Common myeloid progenitor, CD34-positive (primary cell): ENCODE data around the gene BANP.

Experiments used
- CTCF ChIA-PET: fragments of 350-600 bp; sonication (Branson Sonifier 250); formaldehyde crosslinking; loops from one replicate; lab custom pipeline; 2021; ENCODE audit warnings: antibody characterized with exemption; lab: Charles Lee
- POLR2A ChIA-PET: fragments of 350-600 bp; sonication (Branson Sonifier 250); formaldehyde crosslinking; loops from one replicate; lab custom pipeline; 2021; ENCODE audit warnings: antibody characterized with exemption; lab: Charles Lee
- DNase-seq, 3 donors: peaks; one replicate each; pipeline versions ENCODE4 v3.0.0 to v3.0.0-alpha.2; 2013
- H3K27ac ChIP-seq, 2 experiments: 1 replicate in 1 of 2; 2 replicates in 1 of 2; pipeline ENCODE4 v1.7.0; 2013; ENCODE audit warnings: inconsistent platforms in 2 of 2, low read length in 2 of 2, mild to moderate bottlenecking in 2 of 2, low read depth in 1 of 2, moderate library complexity in 1 of 2; ENCODE audit not compliant: severe bottlenecking in 2 of 2, insufficient read depth in 1 of 2, poor library complexity in 1 of 2
- H3K27me3 ChIP-seq, 5 experiments: replicated peaks in 2 of 5; 1 replicate in 3 of 5; 2 replicates in 2 of 5; pipeline versions ENCODE4 v1.6.1 to v1.7.0; 2013; ENCODE audit warnings: low read length in 4 of 5, mild to moderate bottlenecking in 2 of 5, moderate library complexity in 2 of 5, inconsistent platforms in 1 of 5; ENCODE audit not compliant: insufficient read depth in 5 of 5, control insufficient read depth in 4 of 5
- H3K36me3 ChIP-seq, 4 experiments: 1 replicate in 2 of 4; 2 replicates in 2 of 4; pipeline versions ENCODE4 v1.6.1 to v1.7.0; 2013; ENCODE audit warnings: low read length in 3 of 4, control low read depth in 1 of 4, mild to moderate bottlenecking in 1 of 4; ENCODE audit not compliant: control insufficient read depth in 4 of 4, insufficient read depth in 4 of 4
- H3K4me1 ChIP-seq, 4 experiments: 1 replicate in 3 of 4; 2 replicates in 1 of 4; pipeline versions ENCODE4 v1.6.1 to v1.7.1; 2013; ENCODE audit warnings: low read length in 3 of 4, mild to moderate bottlenecking in 3 of 4, control low read depth in 1 of 4, inconsistent platforms in 1 of 4, moderate library complexity in 1 of 4; ENCODE audit not compliant: control insufficient read depth in 4 of 4, insufficient read depth in 4 of 4; ENCODE audit errors: control extremely low read depth in 1 of 4
- H3K4me3 ChIP-seq, 7 experiments: 1 replicate in 4 of 7; 2 replicates in 3 of 7; pipeline versions ENCODE4 v1.5.1 to v1.7.0; 2013; ENCODE audit warnings: mild to moderate bottlenecking in 7 of 7, low read length in 6 of 7, moderate library complexity in 6 of 7, inconsistent platforms in 2 of 7, low read depth in 2 of 7, control low read depth in 1 of 7; ENCODE audit not compliant: insufficient read depth in 4 of 7, control insufficient read depth in 1 of 7; ENCODE audit errors: extremely low read depth in 1 of 7
- H3K9me3 ChIP-seq, 5 experiments: 1 replicate in 4 of 5; 2 replicates in 1 of 5; pipeline versions ENCODE4 v1.6.1 to v1.7.1; 2013; ENCODE audit warnings: low read length in 4 of 5, mild to moderate bottlenecking in 2 of 5, inconsistent platforms in 1 of 5, low read depth in 1 of 5, moderate library complexity in 1 of 5; ENCODE audit not compliant: control insufficient read depth in 4 of 5, insufficient read depth in 2 of 5; ENCODE audit errors: control extremely low read depth in 1 of 5
- WGBS: methylation state at CpG from one replicate; pipeline ENCODE4 v1.1.5; 2013; ENCODE audit not compliant: insufficient coverage; 5-methylcytosine and 5-hydroxymethylcytosine counted together

BANP gene

GRCh38 chr16:88063211-88063773 lies 112.1 kb downstream of the BANP start:
- Histone ChIP-seq H3K27ac (no peak overlapping the region), H3K27me3 (no peaks in the 10 kb centered on the region), H3K9me3 (no peaks in the 10 kb centered on the region), H3K4me1 (no peaks in the 10 kb centered on the region), H3K4me3 (no peak overlapping the region), H3K36me3 (peaks cover 8 to 69% (median 31%) of the 10 kb centered on the region in 4 experiments)
- WGBS: 97% methylated on average over 14 of the region's 16 CpGs
- CTCF ChIA-PET: no interaction called here
- POLR2A ChIA-PET: no interaction called here
- peak in 1 of 3 donors; percentile 4 for DNase-seq

- Histone ChIP-seq H3K27ac (no peak overlapping the region), H3K27me3 (no peaks in the 10 kb centered on the region), H3K36me3 (peaks cover 8 to 65% (median 32%) of the 10 kb centered on the region in 4 experiments), H3K9me3 (no peaks in the 10 kb centered on the region), H3K4me1 (peaks cover 0 to 2% (median 0%) of the 10 kb centered on the region in 4 experiments), H3K4me3 (no peak overlapping the region)
- WGBS: 99% methylated on average over 27 of the region's 31 CpGs
- DNase-seq: no peak
- CTCF ChIA-PET: no interaction called here
- POLR2A ChIA-PET: no interaction called here
Observed at GRCh38 chr16:88064011-88064888, 113.0 kb downstream of the BANP start.

GRCh38 chr16:88064889-88065746 lies 113.9 kb downstream of the BANP start:
- Histone ChIP-seq H3K27me3 (no peaks in the 10 kb centered on the region), H3K4me3 (no peak overlapping the region), H3K4me1 (peaks cover 0 to 3% (median 0%) of the 10 kb centered on the region in 4 experiments), H3K27ac (no peak overlapping the region), H3K9me3 (no peaks in the 10 kb centered on the region), H3K36me3 (peaks cover 10 to 65% (median 29%) of the 10 kb centered on the region in 4 experiments)
- no peak for DNase-seq
- CTCF ChIA-PET: no interaction called here
- WGBS: 100% methylated on average over 15 of the region's 19 CpGs
- POLR2A ChIA-PET: no interaction called here

- peaks cover 14 to 65% (median 27%) of the 10 kb centered on the region in 4 experiments for H3K36me3 ChIP-seq
- no peaks in the 10 kb centered on the region for H3K9me3 ChIP-seq
- WGBS: 98% methylated on average over 15 of the region's 15 CpGs
- no peak for DNase-seq
- H3K4me1 ChIP-seq: peaks cover 0 to 3% (median 0%) of the 10 kb centered on the region in 4 experiments
- no peak overlapping the region for H3K27ac ChIP-seq
- ChIA-PET CTCF (no interaction called here), POLR2A (no interaction called here)
- no peak overlapping the region for H3K4me3 ChIP-seq
- no peaks in the 10 kb centered on the region for H3K27me3 ChIP-seq
Observed at GRCh38 chr16:88065747-88066142, 114.5 kb downstream of the BANP start.

- CTCF ChIA-PET: no interaction called here
- POLR2A ChIA-PET: no interaction called here
- DNase-seq: no peak
- peaks cover 14 to 61% (median 29%) of the 10 kb centered on the region in 4 experiments for H3K36me3 ChIP-seq
- no peak overlapping the region for H3K27ac ChIP-seq
- H3K9me3 ChIP-seq: no peaks in the 10 kb centered on the region
- H3K4me3 ChIP-seq: no peak overlapping the region
- H3K27me3 ChIP-seq: no peaks in the 10 kb centered on the region
- WGBS: 95% methylated on average over 10 of the region's 10 CpGs
- peaks cover 0 to 3% (median 0%) of the 10 kb centered on the region in 4 experiments for H3K4me1 ChIP-seq
Observed at GRCh38 chr16:88066234-88066633, 115.0 kb downstream of the BANP start.

- peaks cover 14 to 62% (median 32%) of the 10 kb centered on the region in 4 experiments for H3K36me3 ChIP-seq
Observed at GRCh38 chr16:88066680-88067529, 115.7 kb downstream of the BANP start.

More at GRCh38 chr16:88066680-88067529, 115.7 kb downstream of the BANP start:
- H3K9me3 ChIP-seq: no peaks in the 10 kb centered on the region
- no peak overlapping the region for H3K4me3 ChIP-seq
- no peak overlapping the region for H3K27ac ChIP-seq
- POLR2A ChIA-PET: no interaction called here
- CTCF ChIA-PET: no interaction called here
- no peak for DNase-seq
- H3K4me1 ChIP-seq: peaks cover 0 to 3% (median 0%) of the 10 kb centered on the region in 4 experiments
- H3K27me3 ChIP-seq: no peaks in the 10 kb centered on the region
- WGBS: 99% methylated on average over 28 of the region's 29 CpGs
